M059J (cell line): Measurements from ENCODE around the gene CEP72. TPM values are rescaled to one million over a fixed set of nuclear protein-coding genes. Genes with fewer than 3 reads are reported as not detected.

ENCODE experiments used
- total RNA-seq: library from RNA; depleted of rRNA; stranded (reverse); fragments of >200 nt; shearing (Covaris generic); gene quantifications from 2 replicates; pipeline ENCODE4 v1.2.3, GENCODE V29; 2014; rRNA removed

CEP72 gene
- total RNA-seq, 1 experiment from 2014 or later = 6.1 TPM

Other genes with a start within 250 kb of the CEP72 start
- 32.2 and 36.7 TPM in 2 replicates for gene EXOC3, start 169.2 kb upstream of the CEP72 start, total RNA-seq
- 2.9 and 3.0 TPM in 2 replicates for gene SLC9A3, start 87.9 kb upstream of the CEP72 start, total RNA-seq
- gene TPPP, start 81.0 kb downstream of the CEP72 start, total RNA-seq = 0.07 and 0.25 TPM in 2 replicates
- gene ZDHHC11B, start 172.4 kb downstream of the CEP72 start, total RNA-seq = not detected in 2 replicates
- 0.22 and 0.44 TPM in 2 replicates for gene ZDHHC11, start 238.6 kb downstream of the CEP72 start, total RNA-seq